Panc1 (cell line): Measurements from ENCODE around the gene PUDP. TPM values are rescaled to one million over a fixed set of nuclear protein-coding genes. Genes with fewer than 3 reads are reported as not detected.

Experiments used
- ATAC-seq: fragments of 200-7000 bp; cut with Tn5 transposase; 2 replicates; pipeline ENCODE4 v1.9.1; 2020; ENCODE audit warnings: mild to moderate bottlenecking, moderate library complexity
- BruUV-seq: library from RNA; stranded (reverse); fragments of 400-500 nt; replicated peaks from 2 replicates; lab custom pipeline; 2021; lab: Mats Ljungman, UMichigan
- CTCF ChIA-PET: fragments of 300-600 bp; sonication (Branson Sonifier 250); formaldehyde crosslinking; loops from one replicate; lab custom pipeline; 2022; ENCODE audit warnings: antibody characterized with exemption; lab: Charles Lee
- POLR2A ChIA-PET: fragments of 300-600 bp; sonication (Branson Sonifier 250); formaldehyde crosslinking; loops from one replicate; lab custom pipeline; 2022; ENCODE audit warnings: antibody characterized with exemption; lab: Charles Lee
- DNase-seq: peaks from one replicate; pipeline ENCODE4 v3.0.0-alpha.2; 2010; ENCODE audit warnings: low read depth, low spot score
- H3K27ac ChIP-seq: 2 replicates; pipeline ENCODE4 v1.5.1; 2011; ENCODE audit warnings: mild to moderate bottlenecking, low read length, inconsistent platforms
- H3K27me3 ChIP-seq: fragments of 200-500 bp; sonication (Bioruptor generic); 2 replicates; pipeline ENCODE4 v1.6.0; 2014; ENCODE audit warnings: low read length, inconsistent platforms; ENCODE audit not compliant: control insufficient read depth, insufficient read depth
- H3K36me3 ChIP-seq: fragments of 200-500 bp; sonication (Bioruptor generic); 2 replicates; pipeline ENCODE4 v1.5.1; 2014; ENCODE audit warnings: inconsistent platforms, mild to moderate bottlenecking, low read length, moderate library complexity; ENCODE audit not compliant: control insufficient read depth, insufficient read depth
- H3K4me1 ChIP-seq: 2 replicates; pipeline ENCODE4 v1.5.1; 2011; ENCODE audit warnings: inconsistent platforms, mild to moderate bottlenecking, low read length, moderate library complexity; ENCODE audit not compliant: control insufficient read depth, insufficient read depth
- H3K4me3 ChIP-seq, 2 experiments: 2 replicates each; pipeline ENCODE4 v1.5.1; 2011 to 2012; ENCODE audit warnings: low read depth in 2 of 2, low read length in 2 of 2, mild to moderate bottlenecking in 2 of 2, inconsistent platforms in 1 of 2, moderate library complexity in 1 of 2
- H3K9me3 ChIP-seq: fragments of 200-500 bp; sonication (Bioruptor generic); 2 replicates; pipeline ENCODE4 v1.5.1; 2014; ENCODE audit warnings: low read depth, mild to moderate bottlenecking, inconsistent platforms, low read length, moderate library complexity; ENCODE audit not compliant: control insufficient read depth, insufficient read depth
- CTCF ChIP-seq: fragments of 450-650 bp; IDR thresholded peaks from 2 replicates; pipeline ENCODE4 v1.5.1; 2017; ENCODE audit warnings: mild to moderate bottlenecking
- POLR2AphosphoS5 ChIP-seq: IDR thresholded peaks from 2 replicates; pipeline ENCODE4 v1.6.1; 2012; ENCODE audit warnings: mild to moderate bottlenecking, low read depth, low read length, moderate library complexity
- REST ChIP-seq, 2 experiments: IDR thresholded peaks; 2 replicates each; pipeline ENCODE4 v1.6.1; 2011 to 2012; ENCODE audit warnings: low read depth in 2 of 2, control low read depth in 1 of 2, low read length in 1 of 2, mild to moderate bottlenecking in 1 of 2, moderate library complexity in 1 of 2; ENCODE audit not compliant: insufficient read depth in 1 of 2
- SIN3A ChIP-seq: IDR thresholded peaks from 2 replicates; pipeline ENCODE4 v1.6.1; 2012; ENCODE audit warnings: low read depth, mild to moderate bottlenecking, low read length, moderate library complexity, borderline replicate concordance; ENCODE audit not compliant: insufficient read depth
- TCF7L2 ChIP-seq: IDR thresholded peaks from 2 replicates; pipeline ENCODE4 v1.6.1; 2011; ENCODE audit warnings: mild to moderate bottlenecking, low read depth, low read length, inconsistent platforms
- in situ Hi-C: cut with HindIII; loops from 2 replicates; pipeline ENCODE4 v1.10.0; 2016; ENCODE audit warnings: low sequenced_read_pairs, low pct_unique_long_range_greater_than_20kb
- intact Hi-C: fragments of 100-400 bp; cut with micrococcal nuclease; formaldehyde crosslinking; loops from one replicate; pipeline ENCODE4 v1.10.0; 2022; ENCODE audit not compliant: unreplicated experiment
- total RNA-seq: library from RNA; stranded (reverse); gene quantifications from one replicate; pipeline ENCODE4 v1.2.1, GENCODE V29; 2021; ENCODE audit not compliant: unreplicated experiment

The PUDP gene
- total RNA-seq, 1 experiment from 2014 or later, result 14.2 TPM

GRCh38 chrX:7134981-7135380, 13.0 kb downstream of the PUDP start:
- no peaks in the 10 kb centered on the region for H3K4me1 ChIP-seq
- BruUV-seq, result no TSS peak
- no peaks in the 10 kb centered on the region for H3K9me3 ChIP-seq
- DNase-seq, result no peak
- intact Hi-C loops, result no loop called here
- ChIA-PET POLR2A (no interaction called here), CTCF (no interaction called here)
- H3K4me3 ChIP-seq, result no peak overlapping the region
- no peak for ATAC-seq
- no peak overlapping the region for H3K27ac ChIP-seq
- TF ChIP-seq REST (IDR thresholded peaks at IDR 0.05; ENCODE audit: insufficient read depth in 1 of 2, low read depth in 2 of 2, low read length in 1 of 2) (no peak), SIN3A (no peak), TCF7L2 (no peak), CTCF (no peak), POLR2AphosphoS5 (no peak)
- H3K27me3 ChIP-seq, result no peaks in the 10 kb centered on the region
- in situ Hi-C loops, result no loop called here
- H3K36me3 ChIP-seq, result no peaks in the 10 kb centered on the region

- POLR2A ChIA-PET, result no interaction called here
- ATAC-seq (no peak), DNase-seq (no peak)
- CTCF ChIA-PET, result no interaction called here
- intact Hi-C loops, result no loop called here
- H3K27me3 ChIP-seq, result no peaks in the 10 kb centered on the region
- no peaks in the 10 kb centered on the region for H3K36me3 ChIP-seq
- H3K4me3 ChIP-seq, result no peak overlapping the region
- TF ChIP-seq TCF7L2 (no peak), REST (IDR thresholded peaks at IDR 0.05; ENCODE audit: insufficient read depth in 1 of 2, low read depth in 2 of 2, low read length in 1 of 2) (no peak)
- H3K27ac ChIP-seq, result no peak overlapping the region
- in situ Hi-C loops, result no loop called here
- H3K9me3 ChIP-seq, result no peaks in the 10 kb centered on the region
- no peaks in the 10 kb centered on the region for H3K4me1 ChIP-seq
- no TSS peak for BruUV-seq
Observed at GRCh38 chrX:7133050-7133440, 14.9 kb downstream of the PUDP start.
